SHP77 treated with DMSO at 0.1 percent for 48 hours (cell line): ENCODE data around the gene STOM.

ENCODE experiments used
- DNase-seq: peaks from one replicate; lab custom pipeline; 2025; lab: John Stamatoyannopoulos, UW

The STOM gene

GRCh38 chr9:121371495-121372061, 1.5 kb upstream of the STOM start:
- no peak for DNase-seq

- no peak for DNase-seq
Measured at GRCh38 chr9:121368745-121369144, 1.3 kb downstream of the STOM start.

- no peak for DNase-seq
Measured at GRCh38 chr9:121368138-121368522, 1.9 kb downstream of the STOM start.

GRCh38 chr9:121367306-121368137, 2.5 kb downstream of the STOM start:
- DNase-seq = no peak

- no peak for DNase-seq
Measured at GRCh38 chr9:121366611-121367192, 3.3 kb downstream of the STOM start.

GRCh38 chr9:121365564-121365963, 4.5 kb downstream of the STOM start:
- no peak for DNase-seq

- DNase-seq = no peak
Measured at GRCh38 chr9:121364886-121365285, 5.2 kb downstream of the STOM start.

GRCh38 chr9:121364077-121364476, 6.0 kb downstream of the STOM start:
- no peak for DNase-seq

GRCh38 chr9:121363622-121363961, 6.5 kb downstream of the STOM start:
- DNase-seq = no peak

- DNase-seq = no peak
Measured at GRCh38 chr9:121362813-121363621, 7.0 kb downstream of the STOM start.

- DNase-seq = no peak
Measured at GRCh38 chr9:121360601-121361374, 9.3 kb downstream of the STOM start.

GRCh38 chr9:121359351-121360294, 10.4 kb downstream of the STOM start:
- no peak for DNase-seq

GRCh38 chr9:121358751-121359150, 11.3 kb downstream of the STOM start:
- no peak for DNase-seq

GRCh38 chr9:121357011-121357410, 13.0 kb downstream of the STOM start:
- DNase-seq = no peak

- DNase-seq = no peak
Measured at GRCh38 chr9:121354762-121355161, 15.3 kb downstream of the STOM start.

- DNase-seq = no peak
Measured at GRCh38 chr9:121354141-121354540, 15.9 kb downstream of the STOM start.

GRCh38 chr9:121353241-121354061, 16.6 kb downstream of the STOM start:
- DNase-seq = no peak

GRCh38 chr9:121350993-121351561, 19.0 kb downstream of the STOM start:
- DNase-seq = no peak

GRCh38 chr9:121350036-121350435, 20.0 kb downstream of the STOM start:
- no peak for DNase-seq
